H1 (cell line): ENCODE measurements around the gene SYNDIG1. TPM values are rescaled to one million over a fixed set of nuclear protein-coding genes. Genes with fewer than 3 reads are reported as not detected.

Source experiments
- CTCF ChIA-PET: fragments of 300-600 bp; sonication (Branson Sonifier 250); formaldehyde crosslinking; loops from one replicate; lab custom pipeline; 2021; ENCODE audit not compliant: partially characterized antibody; lab: Charles Lee
- POLR2A ChIA-PET: fragments of 300-600 bp; sonication (Branson Sonifier 250); formaldehyde crosslinking; loops from one replicate; lab custom pipeline; 2021; ENCODE audit warnings: inconsistent platforms; ENCODE audit not compliant: partially characterized antibody; lab: Charles Lee
- DNase-seq, 2 experiments: peaks; one replicate each; pipeline versions ENCODE4 v3.0.0 to v3.0.0-alpha.2; 2010 to 2022; ENCODE audit warnings: low spot score in 2 of 2, low read depth in 1 of 2, mixed read lengths in 1 of 2
- FAIRE-seq: peaks from 2 replicates; lab custom pipeline; 2011; peaks lifted over from hg19 to GRCh38; lab: Jason Lieb, UNC
- H2AFZ ChIP-seq: 2 replicates; pipeline ENCODE4 v1.8.1; 2012; ENCODE audit warnings: low read length, inconsistent platforms
- H2AK5ac ChIP-seq: 2 replicates; pipeline ENCODE4 v1.6.1; 2013; ENCODE audit warnings: low read depth, low read length
- H2BK120ac ChIP-seq: replicated peaks from 2 replicates; pipeline ENCODE3; 2013; ENCODE audit warnings: low read depth, low read length, inconsistent platforms
- H2BK12ac ChIP-seq: 2 replicates; pipeline ENCODE4 v1.6.1; 2013; ENCODE audit warnings: low read depth, low read length
- H2BK15ac ChIP-seq: 2 replicates; pipeline ENCODE4 v1.6.1; 2013; ENCODE audit warnings: low read length
- H2BK20ac ChIP-seq: 2 replicates; pipeline ENCODE4 v1.6.1; 2013; ENCODE audit warnings: low read length
- H2BK5ac ChIP-seq: 2 replicates; pipeline ENCODE4 v1.6.1; 2013; ENCODE audit warnings: low read depth, low read length
- H3K14ac ChIP-seq: 2 replicates; pipeline ENCODE4 v1.6.1; 2013; ENCODE audit warnings: inconsistent platforms; ENCODE audit not compliant: insufficient read length
- H3K18ac ChIP-seq: 2 replicates; pipeline ENCODE4 v1.6.1; 2013; ENCODE audit warnings: low read length; ENCODE audit errors: extremely low read depth
- H3K23ac ChIP-seq: 2 replicates; pipeline ENCODE4 v1.6.1; 2013; ENCODE audit warnings: inconsistent platforms; ENCODE audit not compliant: insufficient read length
- H3K23me2 ChIP-seq: 2 replicates; pipeline ENCODE4 v1.6.1; 2013; ENCODE audit warnings: low read depth, low read length
- H3K27ac ChIP-seq: 2 replicates; pipeline ENCODE4 v1.6.1; 2011; ENCODE audit warnings: low read depth, low read length, inconsistent platforms
- H3K27me3 ChIP-seq, 4 experiments: replicated peaks in 1 of 4; 1 replicate in 1 of 4; 2 replicates in 3 of 4; pipeline versions ENCODE4 v1.6.1 to v1.8.1; 2011 to 2013; ENCODE audit warnings: low read length in 3 of 4, mild to moderate bottlenecking in 3 of 4, inconsistent platforms in 2 of 4, mixed read lengths in 2 of 4, moderate library complexity in 1 of 4; ENCODE audit not compliant: control insufficient read depth in 3 of 4, insufficient read depth in 3 of 4; ENCODE audit errors: extremely low read depth in 1 of 4
- H3K36me3 ChIP-seq, 4 experiments: 2 replicates each; pipeline versions ENCODE4 v1.6.1 to v1.8.1; 2011 to 2013; ENCODE audit warnings: mild to moderate bottlenecking in 4 of 4, low read length in 3 of 4, moderate library complexity in 2 of 4, control low read depth in 1 of 4, inconsistent platforms in 1 of 4; ENCODE audit not compliant: insufficient read depth in 4 of 4, control insufficient read depth in 2 of 4
- H3K4ac ChIP-seq: replicated peaks from 2 replicates; pipeline ENCODE3; 2013; ENCODE audit warnings: low read length, low read depth, mixed read lengths, inconsistent platforms; ENCODE audit not compliant: insufficient read length
- H3K4me1 ChIP-seq, 4 experiments: replicated peaks in 1 of 4; 1 replicate in 1 of 4; 2 replicates in 3 of 4; pipeline versions ENCODE4 v1.6.1 to v1.8.1; 2011 to 2013; ENCODE audit warnings: low read length in 3 of 4, inconsistent platforms in 2 of 4, mixed read lengths in 1 of 4; ENCODE audit not compliant: insufficient read depth in 4 of 4, control insufficient read depth in 3 of 4
- H3K4me2 ChIP-seq, 2 experiments: 2 replicates each; pipeline versions ENCODE4 v1.6.1 to v1.8.1; 2011 to 2013; ENCODE audit warnings: low read depth in 2 of 2, low read length in 2 of 2, control low read depth in 1 of 2, inconsistent platforms in 1 of 2, mild to moderate bottlenecking in 1 of 2; ENCODE audit not compliant: insufficient read depth in 1 of 2
- H3K4me3 ChIP-seq, 4 experiments: fragments of 200-600, 300-600 bp in 1 of 4; sonication (generic), shearing (Covaris generic), sonication (Bioruptor Twin) in 1 of 4; 2 replicates each; pipeline versions ENCODE4 v1.5.1 to v1.8.1; 2011 to 2016; ENCODE audit warnings: low read length in 4 of 4, low read depth in 3 of 4, control low read depth in 2 of 4, inconsistent platforms in 2 of 4, mild to moderate bottlenecking in 2 of 4, mixed read lengths in 1 of 4, moderate library complexity in 1 of 4; ENCODE audit not compliant: insufficient read depth in 2 of 4; ENCODE audit errors: extremely low read depth in 1 of 4
- H3K56ac ChIP-seq: replicated peaks from 2 replicates; pipeline ENCODE3; 2013; ENCODE audit warnings: low read depth, mild to moderate bottlenecking, mixed read lengths, low read length, inconsistent platforms; ENCODE audit not compliant: insufficient read length
- H3K79me1 ChIP-seq: 2 replicates; pipeline ENCODE4 v1.6.1; 2013; ENCODE audit warnings: low read depth, low read length, control low read depth
- H3K79me2 ChIP-seq, 2 experiments: 2 replicates each; pipeline versions ENCODE4 v1.6.1 to v1.8.1; 2012 to 2013; ENCODE audit warnings: low read length in 2 of 2, mild to moderate bottlenecking in 2 of 2, inconsistent platforms in 1 of 2; ENCODE audit not compliant: insufficient read depth in 2 of 2, control insufficient read depth in 1 of 2
- H3K9ac ChIP-seq, 4 experiments: replicated peaks in 1 of 4; 1 replicate in 1 of 4; 2 replicates in 3 of 4; pipeline versions ENCODE4 v1.6.1 to v1.8.1; 2011 to 2013; ENCODE audit warnings: low read depth in 3 of 4, low read length in 3 of 4, control low read depth in 2 of 4, mild to moderate bottlenecking in 2 of 4, moderate library complexity in 2 of 4, inconsistent platforms in 1 of 4; ENCODE audit errors: extremely low read depth in 1 of 4
- H3K9me3 ChIP-seq, 2 experiments: 2 replicates each; pipeline versions ENCODE4 v1.6.1 to v1.8.1; 2012 to 2013; ENCODE audit warnings: mild to moderate bottlenecking in 2 of 2, moderate library complexity in 2 of 2, control low read depth in 1 of 2, inconsistent platforms in 1 of 2, low read depth in 1 of 2, low read length in 1 of 2, mixed read lengths in 1 of 2; ENCODE audit not compliant: insufficient read depth in 2 of 2
- H4K20me1 ChIP-seq, 2 experiments: replicated peaks in 1 of 2; 2 replicates each; pipeline versions ENCODE3 to v1.8.1; 2011 to 2013; ENCODE audit warnings: inconsistent platforms in 2 of 2, low read length in 2 of 2, mild to moderate bottlenecking in 1 of 2; ENCODE audit not compliant: insufficient read depth in 2 of 2, control insufficient read depth in 1 of 2
- H4K5ac ChIP-seq: 2 replicates; pipeline ENCODE4 v1.6.1; 2013; ENCODE audit warnings: low read length, low read depth, mixed read lengths, inconsistent platforms; ENCODE audit not compliant: insufficient read length
- H4K8ac ChIP-seq: 2 replicates; pipeline ENCODE4 v1.8.0; 2013; ENCODE audit warnings: mild to moderate bottlenecking, moderate library complexity, low read length, inconsistent platforms; ENCODE audit not compliant: insufficient read depth; ENCODE audit errors: extremely low read depth
- H4K91ac ChIP-seq: replicated peaks from 2 replicates; pipeline ENCODE3; 2013; ENCODE audit warnings: low read length, mixed read lengths, inconsistent platforms; ENCODE audit not compliant: insufficient read length
- BRCA1 ChIP-seq: IDR thresholded peaks from 2 replicates; pipeline ENCODE4 v1.6.1; 2012; ENCODE audit warnings: low read depth, low read length, improper control_type of control experiment
- FOSL1 ChIP-seq: IDR thresholded peaks from 2 replicates; pipeline ENCODE4 v1.6.1; 2011; ENCODE audit warnings: mild to moderate bottlenecking, low read depth, low read length, moderate library complexity; ENCODE audit not compliant: insufficient read depth
- HDAC2 ChIP-seq, 2 experiments: fragments of 300-600 bp in 1 of 2; sonication (generic) in 1 of 2; IDR thresholded peaks; 2 replicates each; pipeline ENCODE4 v1.6.1; 2011 to 2012; ENCODE audit warnings: low read depth in 2 of 2, low read length in 2 of 2, mild to moderate bottlenecking in 2 of 2, moderate library complexity in 2 of 2, borderline replicate concordance in 1 of 2, inconsistent platforms in 1 of 2
- NANOG ChIP-seq: IDR thresholded peaks from 2 replicates; pipeline ENCODE4 v1.6.1; 2011; ENCODE audit warnings: low read length, low read depth, mild to moderate bottlenecking, inconsistent platforms; ENCODE audit not compliant: insufficient read depth, poor library complexity, severe bottlenecking
- SIN3A ChIP-seq, 2 experiments: IDR thresholded peaks in 1 of 2; conservative IDR thresholded peaks in 1 of 2; 2 replicates each; pipeline ENCODE4 v1.6.1; 2011 to 2012; ENCODE audit warnings: low read length in 2 of 2, improper control_type of control experiment in 1 of 2, low read depth in 1 of 2, mild to moderate bottlenecking in 1 of 2
- SP4 ChIP-seq: IDR thresholded peaks from 2 replicates; pipeline ENCODE4 v1.6.1; 2012; ENCODE audit warnings: low read length, inconsistent platforms
- TBP ChIP-seq: IDR thresholded peaks from 2 replicates; pipeline ENCODE4 v1.6.1; 2011; ENCODE audit warnings: low read depth, low read length, improper control_type of control experiment
- WGBS, 2 experiments: shearing (Covaris generic) in 1 of 2; methylation state at CpG; one replicate each; pipeline versions ENCODE4 v1.1.6 to v1.1.7; 2013 to 2015; ENCODE audit warnings: low lambda C conversion rate in 2 of 2, mixed read lengths in 2 of 2, inconsistent platforms in 1 of 2, low coverage in 1 of 2, missing lambda C conversion rate in 1 of 2; ENCODE audit not compliant: insufficient replicate concordance in 2 of 2, insufficient coverage in 1 of 2, insufficient read length in 1 of 2; ENCODE audit errors: extremely low coverage in 1 of 2, missing lambda C conversion rate in 1 of 2; 5-methylcytosine and 5-hydroxymethylcytosine counted together
- polyA plus RNA-seq, 7 experiments: library from polyadenylated mRNA; depleted of rRNA in 3 of 7; stranded (reverse) in 5 of 7; unstranded in 2 of 7; fragments of >200 nt in 5 of 7; fragments of 200-250 nt in 2 of 7; gene quantifications; 1 replicate in 5 of 7; 2 replicates in 1 of 7; 4 replicates in 1 of 7; pipeline versions ENCODE4 v1.2.1 to v1.2.3, GENCODE V29; 2011 to 2013; ENCODE audit warnings: missing spikeins in 2 of 7, mixed read lengths in 2 of 7
- total RNA-seq: library from RNA; stranded (reverse); fragmentation: NEBNext Ultra II Directional; extraction: Animal tissue kit (Norgen Biotek cat#: 25700); gene quantifications from 2 replicates; pipeline ENCODE4 v1.2.1, GENCODE V29; 2021
- TF ChIP-seq, protein P1 (sequence below): IDR thresholded peaks from 2 replicates; pipeline ENCODE4 v1.6.1; 2012; ENCODE audit warnings: low read length, inconsistent platforms
- TF ChIP-seq, protein P2 (sequence below): IDR thresholded peaks from 2 replicates; pipeline ENCODE4 v1.6.1; 2011; ENCODE audit warnings: low read length, improper control_type of control experiment

SYNDIG1 gene
- total and polyA plus RNA-seq, 2 of the 8 experiments (the other 6 are each of a cell fraction or from before 2014, with no cell fraction given), result 6.5 to 7.8 TPM

DNA sequence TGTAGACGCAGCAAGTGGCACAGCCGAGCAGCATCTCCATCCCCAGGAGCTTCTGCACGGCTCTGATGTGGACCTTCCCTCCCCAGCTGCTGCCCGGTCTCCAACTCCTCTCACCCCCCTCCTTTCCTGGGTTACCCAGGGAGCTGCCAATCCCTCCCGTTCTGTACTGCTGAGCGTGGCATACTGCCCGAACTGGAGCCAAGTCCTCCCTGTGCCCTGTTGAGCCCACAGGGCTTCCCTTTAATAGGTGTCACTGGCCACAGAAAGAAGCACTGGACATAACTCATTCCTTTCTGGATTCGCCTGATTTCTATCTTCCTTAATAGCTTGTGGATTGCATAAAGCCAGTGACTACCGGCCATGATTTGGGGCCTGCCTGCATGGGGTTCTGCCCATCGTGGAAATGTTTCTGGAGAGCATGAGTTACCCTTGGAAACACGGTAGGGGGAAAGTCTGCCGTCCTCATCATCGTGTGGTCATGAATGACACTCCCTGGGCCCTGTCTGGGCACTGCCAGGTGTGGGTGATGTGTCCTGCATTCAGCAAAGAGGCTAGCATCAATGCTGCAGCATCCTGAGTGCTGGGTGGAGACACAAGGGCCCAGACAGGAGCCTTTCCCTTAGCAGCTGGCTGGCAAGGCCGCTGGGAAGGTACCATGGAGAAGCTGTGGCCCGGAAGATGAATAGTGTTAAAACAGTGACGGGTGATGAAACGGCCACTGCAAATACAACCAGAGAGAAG, 189.7 kb downstream of the SYNDIG1 start:
- Histone ChIP-seq H3K56ac (no peak overlapping the region), H3K4ac (no peak overlapping the region), H3K18ac (no peak overlapping the region), H3K14ac (no peak overlapping the region), H2BK15ac (no peak overlapping the region), H2BK12ac (no peak overlapping the region), H4K91ac (no peak overlapping the region), H3K79me1 (no peaks in the 10 kb centered on the region), H3K27me3 (no peaks in the 10 kb centered on the region), H2BK20ac (no peak overlapping the region), H3K4me1 (no peaks in the 10 kb centered on the region), H3K27ac (no peak overlapping the region), H4K8ac (no peak overlapping the region), H3K4me2 (no peak overlapping the region), H2AK5ac (no peak overlapping the region), H3K4me3 (no peak overlapping the region), H3K9me3 (no peaks in the 10 kb centered on the region; a peak in 1 of 4 replicates), H3K23ac (no peak overlapping the region), H3K23me2 (no peaks in the 10 kb centered on the region; the same call in 1 of the 2 replicates), H2BK120ac (no peak overlapping the region), H2BK5ac (no peak overlapping the region), H3K9ac (no peak overlapping the region), H2AFZ (no peak overlapping the region), H4K5ac (no peak overlapping the region), H4K20me1 (no peaks in the 10 kb centered on the region), H3K36me3 (no peaks in the 10 kb centered on the region), H3K79me2 (no peaks in the 10 kb centered on the region)
- DNase-seq (no peak), FAIRE-seq (no peak)
- ChIA-PET CTCF (interaction anchor here (1.3 kb wide), 1 partner anchor 14 kb away, joined by 3 read pairs; no protein-coding TSS in a partner anchor), POLR2A (interaction anchor here (0.7 kb wide), 1 partner anchor 13 kb away, joined by 4 read pairs; no protein-coding TSS in a partner anchor)
- WGBS, 2 experiments, result 84% methylated on average over 17 of the region's 17 CpGs; no CpG with 5 or more reads in 1 of the 2 experiments
- TF ChIP-seq, protein P1, sequence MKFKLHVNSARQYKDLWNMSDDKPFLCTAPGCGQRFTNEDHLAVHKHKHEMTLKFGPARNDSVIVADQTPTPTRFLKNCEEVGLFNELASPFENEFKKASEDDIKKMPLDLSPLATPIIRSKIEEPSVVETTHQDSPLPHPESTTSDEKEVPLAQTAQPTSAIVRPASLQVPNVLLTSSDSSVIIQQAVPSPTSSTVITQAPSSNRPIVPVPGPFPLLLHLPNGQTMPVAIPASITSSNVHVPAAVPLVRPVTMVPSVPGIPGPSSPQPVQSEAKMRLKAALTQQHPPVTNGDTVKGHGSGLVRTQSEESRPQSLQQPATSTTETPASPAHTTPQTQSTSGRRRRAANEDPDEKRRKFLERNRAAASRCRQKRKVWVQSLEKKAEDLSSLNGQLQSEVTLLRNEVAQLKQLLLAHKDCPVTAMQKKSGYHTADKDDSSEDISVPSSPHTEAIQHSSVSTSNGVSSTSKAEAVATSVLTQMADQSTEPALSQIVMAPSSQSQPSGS, result no peak
- TF ChIP-seq TBP (no peak), HDAC2 (IDR thresholded peaks at IDR 0.05; ENCODE audit: borderline replicate concordance in 1 of 2, low read depth in 2 of 2, low read length in 2 of 2) (no peak), FOSL1 (no peak), SP4 (no peak), BRCA1 (no peak), SIN3A (conservative IDR thresholded peaks at IDR 0.05 in 1 of 2, IDR thresholded peaks at IDR 0.05 in 1 of 2; ENCODE audit: low read depth in 1 of 2, low read length in 2 of 2) (no peak), NANOG (no peak)
- TF ChIP-seq, protein P2, sequence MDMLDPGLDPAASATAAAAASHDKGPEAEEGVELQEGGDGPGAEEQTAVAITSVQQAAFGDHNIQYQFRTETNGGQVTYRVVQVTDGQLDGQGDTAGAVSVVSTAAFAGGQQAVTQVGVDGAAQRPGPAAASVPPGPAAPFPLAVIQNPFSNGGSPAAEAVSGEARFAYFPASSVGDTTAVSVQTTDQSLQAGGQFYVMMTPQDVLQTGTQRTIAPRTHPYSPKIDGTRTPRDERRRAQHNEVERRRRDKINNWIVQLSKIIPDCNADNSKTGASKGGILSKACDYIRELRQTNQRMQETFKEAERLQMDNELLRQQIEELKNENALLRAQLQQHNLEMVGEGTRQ, result no peak
